HEK293T (cell line): ENCODE data around the gene SLC16A8.

Source experiments
- CTCF ChIA-PET: fragments of 350-600 bp; formaldehyde crosslinking; extraction: SDS; loops from one replicate; lab custom pipeline; 2021; ENCODE audit warnings: antibody characterized with exemption, inconsistent platforms; lab: Yijun Ruan, JAX
- POLR2A ChIA-PET: fragments of 350-600 bp; formaldehyde crosslinking; extraction: SDS; loops from one replicate; lab custom pipeline; 2020; ENCODE audit warnings: antibody characterized with exemption, inconsistent platforms; lab: Yijun Ruan, JAX
- DNase-seq: peaks from one replicate; pipeline ENCODE4 v3.0.0; 2012; ENCODE audit warnings: mixed read lengths; ENCODE audit errors: extremely low spot score
- ARNT ChIP-seq: fragments of 450-650 bp; IDR thresholded peaks from 2 replicates; pipeline ENCODE4 v1.6.1; 2017; ENCODE audit warnings: mild to moderate bottlenecking
- BHLHE40 ChIP-seq: fragments of 450-650 bp; IDR thresholded peaks from 2 replicates; pipeline ENCODE4 v1.6.1; 2016; ENCODE audit warnings: mild to moderate bottlenecking, moderate library complexity, borderline replicate concordance
- CTBP1 ChIP-seq: fragments of 450-650 bp; IDR thresholded peaks from 2 replicates; pipeline ENCODE4 v1.6.1; 2016; ENCODE audit warnings: borderline replicate concordance
- ELF4 ChIP-seq: fragments of 450-650 bp; IDR thresholded peaks from 2 replicates; pipeline ENCODE4 v1.6.1; 2017; ENCODE audit warnings: antibody characterized with exemption
- FOXA1 ChIP-seq: fragments of 450-650 bp; IDR thresholded peaks from 2 replicates; pipeline ENCODE4 v1.6.1; 2016; ENCODE audit warnings: mild to moderate bottlenecking
- FOXK2 ChIP-seq: fragments of 450-650 bp; IDR thresholded peaks from 2 replicates; pipeline ENCODE4 v1.6.1; 2016; ENCODE audit warnings: mild to moderate bottlenecking
- FOXM1 ChIP-seq: fragments of 450-650 bp; IDR thresholded peaks from 2 replicates; pipeline ENCODE4 v1.6.1; 2017; ENCODE audit warnings: mild to moderate bottlenecking, borderline replicate concordance
- HDGF ChIP-seq: fragments of 450-650 bp; IDR thresholded peaks from 2 replicates; pipeline ENCODE4 v1.6.1; 2017; ENCODE audit warnings: antibody characterized with exemption, borderline replicate concordance
- L3MBTL2 ChIP-seq: fragments of 450-650 bp; conservative IDR thresholded peaks from 2 replicates; pipeline ENCODE4 v1.6.1; 2016; ENCODE audit warnings: mild to moderate bottlenecking
- LEF1 ChIP-seq: fragments of 450-650 bp; IDR thresholded peaks from 2 replicates; pipeline ENCODE4 v1.6.1; 2017; ENCODE audit warnings: mild to moderate bottlenecking, borderline replicate concordance
- NFRKB ChIP-seq: fragments of 450-650 bp; IDR thresholded peaks from 2 replicates; pipeline ENCODE4 v1.6.1; 2016; ENCODE audit warnings: mild to moderate bottlenecking, moderate library complexity
- SP1 ChIP-seq: fragments of 450-650 bp; IDR thresholded peaks from 2 replicates; pipeline ENCODE4 v1.6.1; 2017
- SUZ12 ChIP-seq: fragments of 450-650 bp; IDR thresholded peaks from 2 replicates; pipeline ENCODE4 v1.6.1; 2016; ENCODE audit warnings: mild to moderate bottlenecking
- TARDBP ChIP-seq: fragments of 450-650 bp; IDR thresholded peaks from 2 replicates; pipeline ENCODE4 v1.6.1; 2016
- ZNF384 ChIP-seq: fragments of 450-650 bp; IDR thresholded peaks from 2 replicates; pipeline ENCODE4 v1.6.1; 2016
- TF ChIP-seq, protein P1 (sequence below): fragments of 450-650 bp; IDR thresholded peaks from 2 replicates; pipeline ENCODE4 v1.6.1; 2016

Gene SLC16A8

GRCh38 chr22:38071421-38072321 is 12.3 kb downstream of the SLC16A8 start:
- ChIA-PET POLR2A (interaction anchor here (1.4 kb wide), 1 partner anchor 14 kb away, joined by 5 read pairs; the partner anchor contains the start of gene PICK1), CTCF (no interaction called here)
- TF ChIP-seq, protein P1, sequence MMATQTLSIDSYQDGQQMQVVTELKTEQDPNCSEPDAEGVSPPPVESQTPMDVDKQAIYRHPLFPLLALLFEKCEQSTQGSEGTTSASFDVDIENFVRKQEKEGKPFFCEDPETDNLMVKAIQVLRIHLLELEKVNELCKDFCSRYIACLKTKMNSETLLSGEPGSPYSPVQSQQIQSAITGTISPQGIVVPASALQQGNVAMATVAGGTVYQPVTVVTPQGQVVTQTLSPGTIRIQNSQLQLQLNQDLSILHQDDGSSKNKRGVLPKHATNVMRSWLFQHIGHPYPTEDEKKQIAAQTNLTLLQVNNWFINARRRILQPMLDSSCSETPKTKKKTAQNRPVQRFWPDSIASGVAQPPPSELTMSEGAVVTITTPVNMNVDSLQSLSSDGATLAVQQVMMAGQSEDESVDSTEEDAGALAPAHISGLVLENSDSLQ = no peak
- TF ChIP-seq SP1 (no peak), BHLHE40 (no peak), LEF1 (no peak), FOXM1 (no peak), NFRKB (no peak), CTBP1 (no peak), ARNT (no peak), SUZ12 (no peak), ELF4 (no peak), HDGF (no peak)
- DNase-seq = no peak

GRCh38 chr22:38070250-38070921 is 13.6 kb downstream of the SLC16A8 start:
- ChIA-PET CTCF (interaction anchor here (1.2 kb wide), 1 partner anchor 133 kb away, joined by 3 read pairs; no protein-coding TSS in a partner anchor), POLR2A (interaction anchor here (1.1 kb wide), 1 partner anchor 28 kb away, joined by 3 read pairs; no protein-coding TSS in a partner anchor)
- DNase-seq = no peak
- no peak for TF ChIP-seq ELF4
- TF ChIP-seq NFRKB = no peak
- TF ChIP-seq L3MBTL2 = no peak
- TF ChIP-seq LEF1 = no peak
- no peak for TF ChIP-seq FOXK2
- TF ChIP-seq BHLHE40 = no peak
- no peak for TF ChIP-seq HDGF
- TF ChIP-seq SUZ12 = no peak

DNA sequence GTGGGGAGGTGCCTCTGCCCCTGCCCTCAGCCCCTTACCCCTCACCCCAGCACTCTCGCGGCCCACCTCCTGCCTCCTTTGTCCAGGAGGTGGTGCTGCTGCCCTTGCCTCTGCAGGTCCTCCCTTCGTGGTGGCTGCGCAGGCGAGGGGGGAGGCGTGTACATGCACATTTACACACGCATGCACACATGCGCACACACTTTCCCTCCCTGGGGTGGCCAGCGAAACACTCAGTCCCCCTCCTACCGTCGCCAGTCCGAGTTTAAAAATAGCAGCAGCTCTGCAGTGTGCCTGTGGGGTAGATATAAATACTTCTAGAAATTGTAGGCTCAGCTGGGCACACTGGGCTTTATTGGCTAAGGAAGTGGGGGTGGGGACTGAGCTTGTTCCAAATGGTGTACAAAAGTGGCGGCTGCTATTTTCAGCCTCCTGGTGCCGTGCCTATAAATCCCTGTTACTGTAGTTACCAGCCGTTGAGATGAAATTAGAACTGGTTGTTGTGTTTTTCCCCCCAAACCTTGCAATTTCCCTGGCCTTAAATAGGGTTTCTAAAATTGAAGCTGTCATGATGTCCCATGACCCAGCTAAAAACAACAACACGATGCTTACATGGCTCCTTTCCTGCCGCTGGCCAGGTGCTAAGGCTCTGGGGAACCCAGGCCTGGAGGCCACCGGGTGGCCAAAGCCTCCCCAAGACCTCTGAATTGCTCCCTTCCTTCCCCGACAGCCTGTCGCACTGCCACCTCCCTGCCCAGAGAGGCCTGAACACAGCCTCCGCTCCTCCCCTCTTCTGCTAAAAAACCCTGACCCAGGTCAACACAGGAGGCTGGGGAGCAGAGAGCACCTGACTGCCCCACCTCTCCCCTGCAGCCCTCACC is 14.4 kb downstream of the SLC16A8 start:
- no peak for DNase-seq
- TF ChIP-seq FOXM1 = no peak
- TF ChIP-seq, protein P1 = no peak
- TF ChIP-seq HDGF = no peak
- no peak for TF ChIP-seq LEF1
- TF ChIP-seq FOXK2 = no peak
- TF ChIP-seq SP1 = no peak
- no peak for TF ChIP-seq FOXA1
- TF ChIP-seq SUZ12 = no peak
- TF ChIP-seq TARDBP = no peak
- TF ChIP-seq ZNF384 = no peak
- no peak for TF ChIP-seq ARNT

DNA sequence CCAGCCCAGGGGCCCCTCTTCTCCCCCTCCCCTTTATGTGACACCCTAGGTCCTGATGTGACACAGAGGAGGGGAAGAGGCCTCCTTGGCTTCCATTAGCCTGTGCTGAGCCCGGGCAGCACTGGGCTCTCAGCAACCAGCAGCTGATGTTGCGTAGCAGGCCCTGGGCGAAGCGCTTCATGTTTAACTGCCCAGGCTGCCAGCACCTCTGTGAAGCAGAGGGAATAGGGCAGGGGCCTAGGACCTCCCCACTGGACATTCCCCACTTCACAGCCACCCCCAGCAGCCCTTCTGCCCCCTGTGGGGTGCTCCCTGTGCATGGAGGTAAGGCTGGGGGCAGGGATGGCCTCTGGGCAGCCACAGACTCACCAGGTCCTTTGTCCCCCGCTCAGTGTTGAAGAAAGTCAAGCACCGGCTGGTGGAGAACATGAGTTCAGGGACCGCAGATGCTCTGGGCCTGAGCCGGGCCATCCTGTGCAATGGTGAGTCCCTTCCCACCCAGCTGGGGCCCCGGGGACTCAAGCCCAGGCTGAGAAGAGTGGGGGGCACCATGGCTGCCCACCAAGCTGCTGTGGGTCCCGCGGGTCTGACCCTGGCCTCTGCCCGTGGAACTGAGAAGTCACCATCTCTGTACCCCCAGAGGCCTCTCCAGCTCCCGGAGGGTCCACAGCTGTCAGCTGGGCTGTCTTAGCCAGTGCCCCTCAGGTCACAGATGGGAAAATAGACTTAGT is 15.2 kb downstream of the SLC16A8 start:
- DNase-seq = no peak
- TF ChIP-seq SUZ12 = no peak
- CTCF ChIA-PET = interaction anchor here (0.8 kb wide), 1 partner anchor 36 kb away, joined by 3 read pairs; no protein-coding TSS in a partner anchor
- POLR2A ChIA-PET = no interaction called here

More for the DNA sequence above, 14.4 kb downstream of the SLC16A8 start:
- POLR2A ChIA-PET = interaction anchor here (1.1 kb wide), 1 partner anchor 28 kb away, joined by 3 read pairs; no protein-coding TSS in a partner anchor
- CTCF ChIA-PET = interaction anchor here (1.2 kb wide), 1 partner anchor 134 kb away, joined by 3 read pairs; no protein-coding TSS in a partner anchor

- TF ChIP-seq ZNF384 = no peak
- no peak for TF ChIP-seq HDGF
- DNase-seq = no peak
- CTCF ChIA-PET = interaction anchor here (0.8 kb wide), 1 partner anchor 37 kb away, joined by 3 read pairs; no protein-coding TSS in a partner anchor
- POLR2A ChIA-PET = interaction anchor here (0.8 kb wide), 1 partner anchor 11 kb away, joined by 3 read pairs; the partner anchor contains the start of gene PICK1
Observed at GRCh38 chr22:38067761-38068360, 16.1 kb downstream of the SLC16A8 start.
